PC-3 (cell line): ENCODE results near the gene PAWR. TPM values are rescaled to one million over a fixed set of nuclear protein-coding genes. Genes with fewer than 3 reads are reported as not detected.

Experiments used
- ATAC-seq: fragments of 200-7000 bp; cut with Tn5 transposase; 2 replicates; pipeline ENCODE4 v1.9.1; 2020; ENCODE audit warnings: mild to moderate bottlenecking, moderate library complexity
- BruUV-seq: library from RNA; stranded (reverse); fragments of 400-500 nt; replicated peaks from 2 replicates; lab custom pipeline; 2021; lab: Mats Ljungman, UMichigan
- CTCF ChIA-PET: fragments of 300-600 bp; sonication (Branson Sonifier 250); formaldehyde crosslinking; loops from one replicate; lab custom pipeline; 2022; ENCODE audit warnings: antibody characterized with exemption; lab: Charles Lee
- POLR2A ChIA-PET: fragments of 300-600 bp; sonication (Branson Sonifier 250); formaldehyde crosslinking; loops from one replicate; lab custom pipeline; 2022; ENCODE audit warnings: antibody characterized with exemption; ENCODE audit not compliant: unreplicated experiment; lab: Charles Lee
- DNase-seq: peaks from one replicate; pipeline ENCODE4 v3.0.0-alpha.2; 2015
- H2AFZ ChIP-seq: fragments of 300-600 bp; sonication (generic); 2 replicates; pipeline ENCODE4 v1.6.0; 2016; ENCODE audit warnings: antibody characterized with exemption, low read length
- H3F3A ChIP-seq: fragments of 300-600 bp; sonication (generic); one replicate; pipeline ENCODE4 v1.6.0; 2017; ENCODE audit warnings: antibody characterized with exemption, low read length, control low read depth, mild to moderate bottlenecking; ENCODE audit not compliant: unreplicated experiment
- H3K27ac ChIP-seq: fragments of 300-600 bp; sonication (generic); 2 replicates; pipeline ENCODE4 v1.5.1; 2016; ENCODE audit warnings: mild to moderate bottlenecking, low read length
- H3K27me3 ChIP-seq: fragments of 300-600 bp; sonication (generic); 2 replicates; pipeline ENCODE4 v1.6.1; 2016; ENCODE audit warnings: low read length, mixed read lengths
- H3K36me3 ChIP-seq: fragments of 300-600 bp; sonication (generic); 2 replicates; pipeline ENCODE4 v1.6.1; 2016; ENCODE audit warnings: low read depth, mixed run types, low read length, mixed read lengths
- H3K4me1 ChIP-seq: fragments of 300-600 bp; sonication (generic); 2 replicates; pipeline ENCODE4 v1.5.1; 2016; ENCODE audit warnings: low read length; ENCODE audit not compliant: insufficient read depth
- H3K4me2 ChIP-seq: fragments of 300-600 bp; sonication (generic); 2 replicates; pipeline ENCODE4 v1.6.0; 2016; ENCODE audit warnings: low read length
- H3K4me3 ChIP-seq: fragments of 300-600 bp; sonication (generic); 2 replicates; pipeline ENCODE4 v1.5.1; 2016; ENCODE audit warnings: mild to moderate bottlenecking, low read length, mixed read lengths
- H3K79me2 ChIP-seq: fragments of 300-600 bp; sonication (generic); 2 replicates; pipeline ENCODE4 v1.6.1; 2017; ENCODE audit warnings: low read length, mixed read lengths
- H3K9ac ChIP-seq: fragments of 300-600 bp; sonication (generic); 2 replicates; pipeline ENCODE4 v1.6.0; 2016; ENCODE audit warnings: mild to moderate bottlenecking, low read length
- H3K9me2 ChIP-seq: fragments of 300-600 bp; sonication (generic); replicated peaks from 2 replicates; pipeline ENCODE4 v1.6.1; 2016; ENCODE audit warnings: mixed run types, low read length, mixed read lengths
- H3K9me3 ChIP-seq: fragments of 300-600 bp; sonication (generic); 2 replicates; pipeline ENCODE4 v1.6.1; 2016; ENCODE audit warnings: low read length, mixed read lengths
- H4K20me1 ChIP-seq: fragments of 300-600 bp; sonication (generic); 2 replicates; pipeline ENCODE4 v1.6.1; 2016; ENCODE audit warnings: low read length, mixed read lengths
- EZH2 ChIP-seq: fragments of 300-600 bp; sonication (generic); IDR thresholded peaks from one replicate; pipeline ENCODE4 v1.6.1; 2017; ENCODE audit warnings: antibody characterized with exemption, mild to moderate bottlenecking, low read length; ENCODE audit not compliant: unreplicated experiment
- EZH2phosphoT487 ChIP-seq: fragments of 300-600 bp; sonication (generic); IDR thresholded peaks from 2 replicates; pipeline ENCODE4 v1.6.1; 2018; ENCODE audit warnings: mild to moderate bottlenecking, antibody characterized with exemption, low read length, borderline replicate concordance
- intact Hi-C: fragments of 100-400 bp; cut with micrococcal nuclease; formaldehyde crosslinking; loops from 2 replicates; pipeline ENCODE4 v1.9.0; 2023
- total RNA-seq: library from RNA; depleted of rRNA; stranded (reverse); fragments of >200 nt; gene quantifications from 2 replicates; pipeline ENCODE4 v1.2.3, GENCODE V29; 2014
- TF ChIP-seq, protein P1 (sequence below): fragments of 300-600 bp; sonication (generic); conservative IDR thresholded peaks from 2 replicates; pipeline ENCODE4 v1.5.1; 2017; ENCODE audit warnings: antibody characterized with exemption, low read depth, mild to moderate bottlenecking, low read length

Gene PAWR
- total RNA-seq, 1 experiment from 2014 or later: 141 TPM

DNA sequence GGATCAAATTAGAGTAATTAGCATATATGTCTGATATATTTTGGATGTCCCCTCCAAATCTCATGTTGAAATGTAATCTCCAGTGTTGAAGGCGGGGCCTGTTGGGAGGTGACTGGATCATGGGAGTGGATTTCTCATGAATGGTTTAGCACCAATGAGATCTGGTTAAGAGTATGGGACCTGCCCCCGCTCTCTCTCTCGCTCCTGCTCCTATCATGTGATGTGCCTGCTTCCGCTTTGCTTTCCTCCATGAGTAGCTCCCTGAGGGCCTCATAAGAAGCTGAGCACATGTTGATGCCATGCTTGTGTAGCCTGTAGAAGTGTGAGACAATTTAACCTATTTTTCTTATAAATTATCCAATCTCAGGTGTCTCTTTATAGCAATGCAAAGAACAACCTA, 73.1 kb downstream of the PAWR start:
- Histone ChIP-seq H3K27ac (no peak overlapping the region), H3K27me3 (no peaks in the 10 kb centered on the region), H3K4me1 (peaks cover 29% of the 10 kb centered on the region), H3K9me3 (no peaks in the 10 kb centered on the region), H3K36me3 (peaks cover 7% of the 10 kb centered on the region; the same call in 1 of the 2 replicates), H4K20me1 (peaks cover 4% of the 10 kb centered on the region; the same call in 1 of the 2 replicates), H3F3A (no peaks in the 10 kb centered on the region), H2AFZ (no peak overlapping the region), H3K9me2 (no peaks in the 10 kb centered on the region), H3K4me2 (no peak overlapping the region), H3K79me2 (peaks cover 37% of the 10 kb centered on the region), H3K9ac (no peak overlapping the region), H3K4me3 (no peak overlapping the region)
- DNase-seq (no peak), ATAC-seq (no peak)
- POLR2A ChIA-PET: no interaction called here
- intact Hi-C loops: no loop called here
- TF ChIP-seq EZH2phosphoT487 (no peak), EZH2 (no peak)
- TF ChIP-seq, protein P1, sequence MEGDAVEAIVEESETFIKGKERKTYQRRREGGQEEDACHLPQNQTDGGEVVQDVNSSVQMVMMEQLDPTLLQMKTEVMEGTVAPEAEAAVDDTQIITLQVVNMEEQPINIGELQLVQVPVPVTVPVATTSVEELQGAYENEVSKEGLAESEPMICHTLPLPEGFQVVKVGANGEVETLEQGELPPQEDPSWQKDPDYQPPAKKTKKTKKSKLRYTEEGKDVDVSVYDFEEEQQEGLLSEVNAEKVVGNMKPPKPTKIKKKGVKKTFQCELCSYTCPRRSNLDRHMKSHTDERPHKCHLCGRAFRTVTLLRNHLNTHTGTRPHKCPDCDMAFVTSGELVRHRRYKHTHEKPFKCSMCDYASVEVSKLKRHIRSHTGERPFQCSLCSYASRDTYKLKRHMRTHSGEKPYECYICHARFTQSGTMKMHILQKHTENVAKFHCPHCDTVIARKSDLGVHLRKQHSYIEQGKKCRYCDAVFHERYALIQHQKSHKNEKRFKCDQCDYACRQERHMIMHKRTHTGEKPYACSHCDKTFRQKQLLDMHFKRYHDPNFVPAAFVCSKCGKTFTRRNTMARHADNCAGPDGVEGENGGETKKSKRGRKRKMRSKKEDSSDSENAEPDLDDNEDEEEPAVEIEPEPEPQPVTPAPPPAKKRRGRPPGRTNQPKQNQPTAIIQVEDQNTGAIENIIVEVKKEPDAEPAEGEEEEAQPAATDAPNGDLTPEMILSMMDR: no peak
- BruUV-seq: no TSS peak
- CTCF ChIA-PET: no interaction called here

DNA sequence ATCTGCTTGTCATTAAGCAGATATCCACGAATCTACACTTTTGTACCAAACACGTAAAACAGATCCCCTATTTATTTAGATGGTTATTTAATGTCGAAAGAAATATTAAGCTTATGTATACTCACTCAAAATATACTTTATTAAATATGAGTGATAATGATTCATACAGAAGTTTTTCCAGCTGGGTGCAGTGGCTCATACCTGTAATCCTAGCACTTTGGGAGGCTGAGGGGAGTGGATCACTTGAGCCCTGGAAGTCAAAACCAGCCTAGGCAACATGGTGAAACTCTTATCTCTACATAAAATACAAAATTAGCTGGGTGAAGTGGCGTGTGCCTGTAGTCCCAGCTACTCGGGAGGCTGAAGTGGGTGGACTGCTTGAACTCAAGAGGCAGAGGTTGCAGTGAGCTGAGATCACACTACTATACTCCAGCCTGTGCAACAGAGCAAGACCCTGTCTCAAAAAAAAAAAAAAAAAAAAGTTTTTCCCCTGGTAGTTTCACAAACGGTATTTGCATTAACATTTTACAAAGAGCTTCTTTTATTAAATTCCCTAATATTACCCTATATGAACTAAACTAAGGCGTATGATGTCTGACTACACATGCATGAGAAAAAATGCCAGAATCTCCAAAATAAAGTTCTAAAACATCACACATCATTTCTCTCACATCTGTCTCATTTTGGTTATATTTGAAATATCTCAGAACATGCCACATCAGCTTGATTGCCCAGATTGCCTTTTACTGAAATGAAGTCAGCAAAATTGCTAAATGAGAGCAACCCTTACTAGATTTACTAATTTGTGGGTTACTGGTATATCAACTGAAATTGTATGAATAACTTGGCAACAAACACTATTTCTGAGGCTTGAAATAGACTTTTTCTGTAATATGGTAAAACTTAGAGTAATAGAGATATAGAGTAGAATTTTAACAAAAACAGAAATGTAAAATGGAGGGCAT, 74.9 kb downstream of the PAWR start:
- Histone ChIP-seq H3K79me2 (peaks cover 37% of the 10 kb centered on the region), H3K9ac (no peak overlapping the region), H3K4me2 (peak overlapping the region; percentile 52), H3K4me3 (no peak overlapping the region), H3K9me3 (no peaks in the 10 kb centered on the region), H2AFZ (no peak overlapping the region), H3K36me3 (peaks cover 7% of the 10 kb centered on the region; the same call in 1 of the 2 replicates), H3F3A (no peaks in the 10 kb centered on the region), H3K27ac (peak overlapping the region; percentile 9; the same call in 1 of the 2 replicates), H4K20me1 (peaks cover 4% of the 10 kb centered on the region; the same call in 1 of the 2 replicates), H3K9me2 (no peaks in the 10 kb centered on the region), H3K27me3 (no peaks in the 10 kb centered on the region), H3K4me1 (peaks cover 29% of the 10 kb centered on the region)
- peak; percentile 77 for ATAC-seq
- ChIA-PET POLR2A (no interaction called here), CTCF (interaction anchor here (0.6 kb wide), 1 partner anchor 196 kb away, joined by 9 read pairs; no protein-coding TSS in a partner anchor)
- no peak for TF ChIP-seq EZH2phosphoT487
- TF ChIP-seq EZH2: no peak
- TF ChIP-seq, protein P1: no peak
- no TSS peak for BruUV-seq
- intact Hi-C loops: no loop called here
- peak; percentile 55 for DNase-seq
